HG03095 (cell line): ENCODE results near the gene IFT80.
"Not testable (repeated sequence)": the region's sequence is repeated elsewhere in the genome, so short reads cannot be mapped to it uniquely, and the experiment has no call there.

Experiments used
- ATAC-seq: cut with Tn5 transposase; IDR thresholded peaks from one replicate; pipeline ENCODE4 v1.9.1; 2021; ENCODE audit warnings: moderate library complexity; ENCODE audit not compliant: unreplicated experiment

IFT80 gene

GRCh38 chr3:160280836-160281235 lies 118.2 kb downstream of the IFT80 start:
- ATAC-seq = no peak

GRCh38 chr3:160279657-160280056 lies 119.4 kb downstream of the IFT80 start:
- no peak for ATAC-seq

GRCh38 chr3:160278210-160278609 lies 120.8 kb downstream of the IFT80 start:
- ATAC-seq = no peak

- no peak for ATAC-seq
Measured at GRCh38 chr3:160265088-160265487, 133.9 kb downstream of the IFT80 start.

GRCh38 chr3:160260587-160261270 lies 138.3 kb downstream of the IFT80 start:
- ATAC-seq = no peak

- no peak for ATAC-seq
Measured at GRCh38 chr3:160259589-160259988, 139.4 kb downstream of the IFT80 start.

- no peak for ATAC-seq
Measured at GRCh38 chr3:160257606-160258005, 141.4 kb downstream of the IFT80 start.

GRCh38 chr3:160253298-160253697 lies 145.7 kb downstream of the IFT80 start:
- no peak for ATAC-seq

GRCh38 chr3:160247766-160248165 lies 151.3 kb downstream of the IFT80 start:
- no peak for ATAC-seq

- ATAC-seq = no peak
Measured at GRCh38 chr3:160245261-160245800, 153.7 kb downstream of the IFT80 start.

GRCh38 chr3:160240719-160241118 lies 158.3 kb downstream of the IFT80 start:
- not testable (repeated sequence) for ATAC-seq

GRCh38 chr3:160232014-160232413 lies 167.0 kb downstream of the IFT80 start:
- ATAC-seq = no peak

- ATAC-seq = no peak
Measured at GRCh38 chr3:160227419-160227818, 171.6 kb downstream of the IFT80 start.

- ATAC-seq = no peak
Measured at GRCh38 chr3:160226026-160226907, 172.8 kb downstream of the IFT80 start.

GRCh38 chr3:160225176-160226025 lies 173.6 kb downstream of the IFT80 start, which contains the start of gene C3orf80:
Gene C3orf80, plus strand, starts transcription at chr3:160225422. Its CDS starts 214 bp downstream, at chr3:160225636.
- ATAC-seq = peak; percentile 68

GRCh38 chr3:160224811-160225175 lies 174.2 kb downstream of the IFT80 start:
- no peak for ATAC-seq

- no peak for ATAC-seq
Measured at GRCh38 chr3:160224256-160224655, 174.8 kb downstream of the IFT80 start.

- no peak for ATAC-seq
Measured at GRCh38 chr3:160221019-160221418, 178.0 kb downstream of the IFT80 start.

GRCh38 chr3:160220038-160220437 lies 179.0 kb downstream of the IFT80 start:
- no peak for ATAC-seq

- no peak for ATAC-seq
Measured at GRCh38 chr3:160218136-160218535, 180.9 kb downstream of the IFT80 start.

GRCh38 chr3:160217675-160218074 lies 181.3 kb downstream of the IFT80 start:
- ATAC-seq = no peak
